LNCaP clone FGC (cell line): ENCODE data around the gene CHST8.

ENCODE experiments used
- DNase-seq: peaks from one replicate; pipeline ENCODE4 v3.0.0-alpha.2; 2011; ENCODE audit warnings: low read depth
- H3K4me3 ChIP-seq: 2 replicates; pipeline ENCODE4 v1.5.1; 2011; ENCODE audit warnings: mild to moderate bottlenecking, low read depth, low read length, control low read depth
- TF ChIP-seq, protein P1 (sequence below): IDR thresholded peaks from 2 replicates; pipeline ENCODE4 v1.5.1; 2012; ENCODE audit warnings: mild to moderate bottlenecking; ENCODE audit not compliant: control insufficient read depth, insufficient read depth; ENCODE audit errors: extremely low read depth

CHST8 gene

DNA sequence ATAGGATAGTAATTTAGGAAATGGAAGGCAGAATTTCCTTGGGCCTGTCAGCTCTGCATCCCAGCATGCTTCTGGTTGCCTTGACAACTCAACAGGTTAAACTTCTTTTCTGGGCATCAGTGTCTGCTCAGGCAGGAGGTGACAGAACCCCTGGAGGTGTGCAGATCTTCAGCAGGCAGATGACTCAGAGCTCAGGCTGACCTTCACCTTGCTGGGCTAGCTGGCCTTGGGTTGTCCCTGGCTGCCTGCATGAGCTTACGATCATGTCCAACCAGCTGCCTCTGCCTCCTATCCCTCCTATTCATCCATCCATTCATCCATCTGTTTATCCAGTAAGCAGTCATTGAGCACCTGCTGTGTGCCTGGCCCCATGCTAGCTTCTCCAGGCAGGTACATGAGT is 93.7 kb downstream of the CHST8 start:
- DNase-seq, result no peak

DNA sequence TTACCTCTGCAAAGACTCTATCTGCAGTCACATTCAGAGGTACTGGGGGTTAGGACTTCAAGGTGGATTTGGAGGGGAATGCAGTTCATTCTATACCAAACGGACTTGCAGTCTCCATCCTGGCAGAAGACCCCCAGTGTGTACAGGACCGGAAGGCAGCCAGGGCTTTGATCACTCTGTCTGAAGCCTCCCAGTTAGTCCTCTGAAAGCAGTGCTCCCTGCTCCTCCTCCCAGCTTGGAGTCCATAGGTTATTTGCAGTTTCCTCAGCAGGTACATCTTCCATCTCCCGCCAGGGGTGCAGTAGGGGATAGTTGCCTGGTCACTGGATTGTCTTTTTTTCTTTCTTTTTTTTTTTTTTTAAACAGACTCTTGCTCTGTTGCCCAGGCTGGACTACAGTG is 96.1 kb downstream of the CHST8 start:
- TF ChIP-seq, protein P1, sequence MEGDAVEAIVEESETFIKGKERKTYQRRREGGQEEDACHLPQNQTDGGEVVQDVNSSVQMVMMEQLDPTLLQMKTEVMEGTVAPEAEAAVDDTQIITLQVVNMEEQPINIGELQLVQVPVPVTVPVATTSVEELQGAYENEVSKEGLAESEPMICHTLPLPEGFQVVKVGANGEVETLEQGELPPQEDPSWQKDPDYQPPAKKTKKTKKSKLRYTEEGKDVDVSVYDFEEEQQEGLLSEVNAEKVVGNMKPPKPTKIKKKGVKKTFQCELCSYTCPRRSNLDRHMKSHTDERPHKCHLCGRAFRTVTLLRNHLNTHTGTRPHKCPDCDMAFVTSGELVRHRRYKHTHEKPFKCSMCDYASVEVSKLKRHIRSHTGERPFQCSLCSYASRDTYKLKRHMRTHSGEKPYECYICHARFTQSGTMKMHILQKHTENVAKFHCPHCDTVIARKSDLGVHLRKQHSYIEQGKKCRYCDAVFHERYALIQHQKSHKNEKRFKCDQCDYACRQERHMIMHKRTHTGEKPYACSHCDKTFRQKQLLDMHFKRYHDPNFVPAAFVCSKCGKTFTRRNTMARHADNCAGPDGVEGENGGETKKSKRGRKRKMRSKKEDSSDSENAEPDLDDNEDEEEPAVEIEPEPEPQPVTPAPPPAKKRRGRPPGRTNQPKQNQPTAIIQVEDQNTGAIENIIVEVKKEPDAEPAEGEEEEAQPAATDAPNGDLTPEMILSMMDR, result no peak
- no peak for DNase-seq
- H3K4me3 ChIP-seq, result no peak overlapping the region

More for the DNA sequence above, 93.7 kb downstream of the CHST8 start:
- H3K4me3 ChIP-seq, result no peak overlapping the region
- TF ChIP-seq, protein P1, result no peak

DNA sequence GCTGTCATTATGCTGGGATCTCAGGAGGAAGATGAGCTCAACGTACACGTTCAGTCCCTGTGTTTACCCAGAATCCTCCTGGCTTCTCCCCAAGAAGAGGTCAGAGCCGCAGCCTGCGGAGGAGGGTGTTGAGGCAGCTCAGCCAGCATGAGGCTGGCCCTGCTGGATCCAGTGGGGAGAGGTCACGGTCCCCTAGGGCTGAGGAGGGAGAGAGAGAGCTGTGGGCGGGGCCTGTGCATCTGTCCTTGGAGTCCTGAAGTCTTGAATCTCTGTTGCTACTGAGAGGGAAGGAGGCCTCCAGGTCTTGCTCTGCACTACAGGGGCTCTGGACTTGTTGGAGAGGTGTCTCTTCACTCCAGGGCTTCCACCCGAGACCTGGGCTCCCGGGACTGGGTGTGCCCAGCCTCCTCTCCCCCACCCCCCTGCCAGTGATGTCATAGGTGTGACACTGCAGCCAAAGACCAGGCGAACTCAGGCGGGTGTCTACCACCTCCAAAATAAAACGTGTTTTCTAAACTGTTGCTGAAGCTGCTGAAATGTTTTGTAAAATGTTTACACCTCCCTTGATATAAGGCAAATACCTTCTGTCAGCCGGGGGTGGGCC is 97.0 kb downstream of the CHST8 start:
- TF ChIP-seq, protein P1, result no peak
- DNase-seq, result no peak
- H3K4me3 ChIP-seq, result no peak overlapping the region

DNA sequence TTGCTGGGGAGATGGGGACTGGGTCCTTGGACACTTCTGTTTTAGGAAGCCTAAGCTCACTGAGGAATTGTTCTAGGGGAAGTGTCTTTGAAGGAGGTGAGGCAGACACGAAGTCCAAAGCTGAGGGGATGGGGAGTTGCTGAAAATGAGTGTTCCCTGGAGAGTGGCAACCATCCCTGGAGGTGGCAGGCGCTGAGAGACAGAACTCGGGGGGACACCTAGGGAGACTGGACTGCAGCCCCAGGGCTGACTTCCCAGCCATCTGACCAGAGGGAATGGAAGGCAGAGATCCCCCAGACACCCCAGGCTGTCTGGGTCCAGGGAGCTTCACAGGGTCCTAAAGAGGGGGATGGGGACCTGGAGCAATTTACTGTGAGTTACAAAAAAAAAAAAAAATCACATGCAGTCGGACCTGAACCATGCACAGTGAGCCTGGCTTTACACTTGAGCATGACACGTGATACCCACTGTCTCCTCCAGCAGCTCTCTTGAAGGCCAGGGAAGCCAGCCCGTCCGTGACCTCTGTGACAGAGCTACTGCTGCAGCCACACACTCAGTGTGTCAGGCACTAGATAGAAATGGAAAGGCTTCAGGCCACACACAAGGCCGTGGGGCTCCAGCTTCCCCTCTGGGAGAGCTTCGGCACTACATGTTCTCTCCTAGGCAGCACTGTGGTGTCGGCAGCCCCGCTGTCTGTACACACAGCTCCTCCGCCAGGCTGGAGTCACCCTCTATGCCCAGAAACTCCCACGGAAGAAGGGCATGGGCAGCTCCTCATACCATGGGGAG is 97.8 kb downstream of the CHST8 start:
- H3K4me3 ChIP-seq, result no peak overlapping the region
- TF ChIP-seq, protein P1, result no peak
- no peak for DNase-seq

DNA sequence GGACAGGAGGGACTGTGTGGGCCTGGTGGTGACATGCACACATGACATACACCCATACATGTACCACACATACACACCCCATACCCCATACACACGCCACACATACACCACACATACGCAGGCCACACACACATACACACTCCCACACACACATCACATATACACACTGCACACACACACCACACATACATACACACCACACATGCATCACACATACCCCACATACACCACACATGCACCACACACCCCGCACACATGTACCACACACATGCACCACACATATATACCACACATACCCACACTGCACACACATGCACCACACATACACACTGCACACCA is 98.4 kb downstream of the CHST8 start:
- no peak for DNase-seq
- H3K4me3 ChIP-seq, result no peak overlapping the region
- TF ChIP-seq, protein P1, result no peak

DNA sequence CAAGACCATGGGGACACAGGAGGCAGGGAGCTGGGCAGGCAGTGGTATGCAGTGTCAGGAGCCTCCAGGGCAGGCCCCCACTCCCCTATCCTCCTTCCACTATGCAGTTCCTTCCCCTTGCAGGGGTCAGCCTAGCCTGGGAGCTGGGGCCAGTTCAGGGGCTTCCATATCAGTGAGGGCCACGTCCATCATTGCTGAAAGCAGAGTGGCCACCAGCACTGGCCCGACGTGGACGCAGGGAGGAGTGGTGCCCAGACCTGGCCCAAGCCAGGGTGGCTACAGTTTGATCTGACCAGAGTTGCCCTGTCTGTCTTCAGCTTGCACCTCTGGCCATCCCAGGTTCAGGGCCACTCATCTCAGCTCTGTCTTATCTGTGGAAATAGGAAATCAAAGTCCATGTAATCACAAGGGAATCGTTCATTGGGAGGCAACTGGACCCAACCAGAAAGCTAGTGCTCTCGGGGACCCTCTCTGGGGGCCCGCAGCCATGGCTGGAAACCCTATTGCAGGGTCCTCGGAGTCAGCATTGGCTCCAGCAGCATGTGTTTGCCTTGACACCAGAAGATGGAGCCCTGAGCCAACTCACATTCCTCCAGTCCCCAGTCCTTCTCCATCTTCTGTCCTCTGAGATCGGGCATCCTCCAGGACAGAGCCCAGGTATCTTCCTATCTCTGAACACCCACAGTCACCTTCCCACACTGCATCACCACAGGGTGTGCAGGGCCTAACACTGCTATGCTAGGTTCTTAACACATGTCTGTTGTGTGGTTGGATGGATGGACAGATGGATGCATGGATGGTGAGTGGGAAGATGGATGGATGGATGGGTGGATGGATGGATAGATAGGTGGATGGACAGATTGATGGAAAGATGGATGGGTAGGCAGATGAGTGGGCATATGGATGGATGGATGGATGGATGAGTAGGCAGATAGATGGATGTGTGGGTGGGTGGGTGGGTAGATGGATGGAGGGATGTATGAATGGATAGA is 99.2 kb downstream of the CHST8 start:
- TF ChIP-seq, protein P1, result peak; percentile 66
- no peak overlapping the region for H3K4me3 ChIP-seq
- no peak for DNase-seq
